Fibroblast of villous mesenchyme (primary cell): ENCODE data around the gene KDM4C. TPM values are rescaled to one million over a fixed set of nuclear protein-coding genes. Genes with fewer than 3 reads are reported as not detected.

Experiments used
- DNase-seq: peaks from one replicate; pipeline ENCODE4 v3.0.0-alpha.2; 2010; ENCODE audit warnings: low read depth
- H3K4me3 ChIP-seq: 2 replicates; pipeline ENCODE4 v1.5.1; 2011; ENCODE audit warnings: low read depth, mild to moderate bottlenecking, low read length
- CTCF ChIP-seq: IDR thresholded peaks from 2 replicates; pipeline ENCODE4 v1.5.1; 2012; ENCODE audit warnings: low read depth, mild to moderate bottlenecking, low read length; ENCODE audit not compliant: insufficient read depth
- total RNA-seq: library from RNA; depleted of rRNA; stranded (reverse); fragments of >200 nt; gene quantifications from 2 replicates; pipeline ENCODE4 v1.2.3, GENCODE V29; 2012

Gene KDM4C
- total RNA-seq, 1 donor = 31.1 TPM

DNA sequence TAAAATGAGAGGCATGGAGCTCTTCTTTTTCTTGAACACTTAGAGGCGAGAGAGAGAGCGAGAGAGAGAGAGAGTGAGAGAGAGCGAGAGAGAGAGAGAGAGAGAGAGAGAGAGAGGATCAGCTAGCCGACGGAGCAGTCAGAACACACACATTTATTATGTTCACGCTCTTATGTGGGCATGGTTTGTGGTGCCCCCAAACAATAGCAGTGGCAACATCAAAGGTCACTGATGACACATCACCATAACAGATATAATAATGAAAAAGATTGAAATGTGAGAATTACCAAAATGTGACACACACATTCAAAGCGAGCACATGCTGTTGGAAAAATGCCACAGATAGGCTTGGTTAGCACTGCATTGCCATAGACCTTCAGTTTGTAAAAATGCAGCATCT, 116.1 kb downstream of the KDM4C start:
- H3K4me3 ChIP-seq = no peak overlapping the region
- TF ChIP-seq CTCF = no peak
- DNase-seq = peak; percentile 48

- TF ChIP-seq CTCF = no peak
- no peak for DNase-seq
- H3K4me3 ChIP-seq = no peak overlapping the region
Measured at GRCh38 chr9:6876195-6876894, 118.6 kb downstream of the KDM4C start.

DNA sequence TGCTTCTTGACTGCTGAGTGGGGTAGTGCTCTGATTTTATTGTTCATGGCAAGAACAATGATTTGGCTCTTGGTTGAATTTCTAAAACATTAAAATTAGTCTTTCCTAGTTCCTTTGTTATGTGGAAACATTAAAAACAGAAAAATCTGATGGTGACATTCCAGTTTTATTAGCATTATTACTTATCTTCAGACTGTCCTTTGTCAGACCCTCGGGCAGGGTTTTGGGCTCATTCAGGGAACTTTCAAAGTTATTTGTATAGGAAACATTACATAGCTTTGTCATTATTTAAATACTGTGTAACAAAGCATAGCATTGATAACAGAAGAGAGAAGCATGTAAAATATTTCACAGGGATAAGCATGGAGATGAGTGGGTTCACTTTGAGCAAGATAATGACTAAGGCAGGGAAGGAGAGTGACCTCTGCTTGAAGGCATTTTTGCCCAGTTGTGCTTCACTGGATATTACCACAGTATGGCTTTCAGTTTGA, 119.9 kb downstream of the KDM4C start:
- no peak overlapping the region for H3K4me3 ChIP-seq
- DNase-seq = peak; percentile 30
- no peak for TF ChIP-seq CTCF

- H3K4me3 ChIP-seq = no peak overlapping the region
- TF ChIP-seq CTCF = no peak
- DNase-seq = no peak
Measured at GRCh38 chr9:6880626-6881025, 122.9 kb downstream of the KDM4C start.

- no peak for TF ChIP-seq CTCF
Measured at GRCh38 chr9:6884101-6884500, 126.3 kb downstream of the KDM4C start.

DNA sequence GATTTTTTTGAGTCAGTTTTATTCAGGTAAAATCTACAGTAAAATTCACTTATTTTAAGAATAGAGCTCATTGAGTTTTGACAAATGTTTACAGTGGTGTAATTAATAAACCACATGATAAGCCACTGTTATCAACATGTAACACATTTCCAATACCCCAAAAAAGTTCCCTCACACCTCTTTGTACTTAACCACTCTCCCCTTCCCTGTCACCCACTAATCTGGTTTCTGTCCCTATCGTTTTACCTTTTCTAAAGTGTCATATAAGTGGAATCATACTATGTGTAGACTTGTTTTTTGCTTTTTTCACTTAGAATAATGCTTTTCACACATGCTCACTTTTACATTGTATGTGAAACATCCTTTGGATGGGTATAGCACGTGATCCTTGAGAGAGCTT, 127.2 kb downstream of the KDM4C start:
- no peak for TF ChIP-seq CTCF
- DNase-seq = no peak
- no peak overlapping the region for H3K4me3 ChIP-seq

More at GRCh38 chr9:6884101-6884500, 126.3 kb downstream of the KDM4C start:
- H3K4me3 ChIP-seq = no peak overlapping the region
- DNase-seq = no peak

GRCh38 chr9:6887051-6887450, 129.3 kb downstream of the KDM4C start:
- no peak for DNase-seq
- no peak for TF ChIP-seq CTCF
- H3K4me3 ChIP-seq = no peak overlapping the region
